ENCODE measurements around the gene ELN.

Gene ELN

DNA sequence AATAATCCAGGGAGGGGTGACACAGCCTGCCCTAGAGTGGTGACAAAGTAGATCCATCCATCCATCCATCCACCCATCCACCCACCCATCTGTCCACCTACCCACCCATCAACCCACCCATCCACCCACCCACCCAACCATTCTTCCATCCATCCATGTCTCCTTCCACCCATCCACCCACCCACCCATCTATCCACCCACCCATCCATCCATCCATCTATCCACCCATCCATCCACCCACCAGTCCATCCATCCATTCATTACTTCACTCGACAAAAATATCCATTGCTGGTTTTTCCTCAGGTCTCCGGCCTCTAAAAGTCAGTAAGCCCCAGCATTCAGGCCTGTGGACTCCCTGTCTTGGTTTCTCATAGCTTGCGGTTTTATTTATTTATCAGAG lies 43.1 kb downstream of the ELN start:
- no peak for DNase-seq (ENCODE audit: low spot score)
- TF ChIP-seq, protein P1, sequence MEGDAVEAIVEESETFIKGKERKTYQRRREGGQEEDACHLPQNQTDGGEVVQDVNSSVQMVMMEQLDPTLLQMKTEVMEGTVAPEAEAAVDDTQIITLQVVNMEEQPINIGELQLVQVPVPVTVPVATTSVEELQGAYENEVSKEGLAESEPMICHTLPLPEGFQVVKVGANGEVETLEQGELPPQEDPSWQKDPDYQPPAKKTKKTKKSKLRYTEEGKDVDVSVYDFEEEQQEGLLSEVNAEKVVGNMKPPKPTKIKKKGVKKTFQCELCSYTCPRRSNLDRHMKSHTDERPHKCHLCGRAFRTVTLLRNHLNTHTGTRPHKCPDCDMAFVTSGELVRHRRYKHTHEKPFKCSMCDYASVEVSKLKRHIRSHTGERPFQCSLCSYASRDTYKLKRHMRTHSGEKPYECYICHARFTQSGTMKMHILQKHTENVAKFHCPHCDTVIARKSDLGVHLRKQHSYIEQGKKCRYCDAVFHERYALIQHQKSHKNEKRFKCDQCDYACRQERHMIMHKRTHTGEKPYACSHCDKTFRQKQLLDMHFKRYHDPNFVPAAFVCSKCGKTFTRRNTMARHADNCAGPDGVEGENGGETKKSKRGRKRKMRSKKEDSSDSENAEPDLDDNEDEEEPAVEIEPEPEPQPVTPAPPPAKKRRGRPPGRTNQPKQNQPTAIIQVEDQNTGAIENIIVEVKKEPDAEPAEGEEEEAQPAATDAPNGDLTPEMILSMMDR (IDR thresholded peaks at IDR 0.05; ENCODE audit: extremely low read depth, insufficient read depth, missing control alignments), result no peak
- in situ Hi-C loops (cut with MboI; ENCODE audit: low pct_unique_long_range_greater_than_20kb, low sequenced_read_pairs, unreplicated experiment), result no loop called here

DNA sequence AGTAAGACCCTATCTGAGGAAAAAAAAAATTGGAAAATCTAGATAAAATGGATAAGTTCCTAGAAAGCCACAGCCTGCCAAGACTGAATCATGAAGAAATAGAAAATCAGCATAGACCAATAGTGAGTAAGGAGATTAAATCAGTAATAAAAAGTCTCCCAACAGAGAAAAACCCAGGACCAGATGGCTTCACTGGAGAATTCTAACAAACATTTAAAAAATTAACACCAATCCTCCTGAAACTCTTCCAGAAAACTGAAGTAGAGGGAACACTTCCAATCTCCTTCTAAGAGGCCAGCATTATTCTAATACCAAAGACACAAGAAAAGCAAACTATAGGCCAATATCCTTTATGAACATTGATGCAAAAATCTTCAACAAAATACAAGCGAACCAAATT lies 46.8 kb downstream of the ELN start:
- TF ChIP-seq, protein P1 (IDR thresholded peaks at IDR 0.05; ENCODE audit: extremely low read depth, insufficient read depth, missing control alignments), result no peak
- in situ Hi-C loops (cut with MboI; ENCODE audit: low pct_unique_long_range_greater_than_20kb, low sequenced_read_pairs, unreplicated experiment), result loop anchor here (25.0 kb wide), 1 partner anchor 113 kb away; no protein-coding TSS in a partner anchor
- no peak for DNase-seq (ENCODE audit: low spot score)

DNA sequence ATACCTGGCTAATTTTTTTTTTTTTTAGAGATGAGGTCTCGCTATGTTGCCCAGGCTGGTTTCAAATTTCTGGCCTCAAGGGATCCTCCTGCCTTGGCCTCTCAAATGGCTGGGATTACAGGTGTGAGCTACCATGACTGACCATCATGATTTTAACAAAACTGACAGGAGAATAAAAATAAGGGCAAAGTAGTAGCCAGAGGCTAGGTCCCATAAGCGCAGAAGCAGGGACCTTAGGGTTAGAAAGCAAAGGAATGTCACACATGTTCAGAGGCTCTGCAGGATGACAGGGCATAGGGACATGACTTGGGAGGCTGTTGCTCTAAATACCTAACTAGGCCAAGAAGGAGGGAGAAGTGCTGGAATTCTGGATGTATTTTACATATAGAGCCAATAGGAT lies 50.5 kb downstream of the ELN start:
- TF ChIP-seq, protein P1 (IDR thresholded peaks at IDR 0.05; ENCODE audit: extremely low read depth, insufficient read depth, missing control alignments), result no peak
- no peak for DNase-seq (ENCODE audit: low spot score)
- in situ Hi-C loops (cut with MboI; ENCODE audit: low pct_unique_long_range_greater_than_20kb, low sequenced_read_pairs, unreplicated experiment), result loop anchor here (25.0 kb wide), 1 partner anchor 109 kb away; no protein-coding TSS in a partner anchor

DNA sequence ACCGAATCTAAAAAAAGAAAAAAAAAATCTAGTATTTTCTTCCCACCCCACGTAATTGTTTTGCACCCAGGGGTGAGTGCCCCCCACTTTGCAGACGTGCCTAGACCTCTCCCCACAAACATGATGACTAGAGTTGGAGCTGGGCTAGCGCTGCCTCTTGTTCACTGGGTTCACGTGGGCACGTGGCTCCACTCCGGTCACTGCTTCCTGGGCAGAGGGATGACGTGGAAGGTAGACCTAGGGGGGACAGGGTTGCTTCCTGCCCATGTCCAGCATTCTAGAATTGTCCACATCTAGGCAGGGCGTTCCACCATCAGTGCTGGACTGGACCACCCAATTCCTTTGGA lies 54.8 kb downstream of the ELN start:
- in situ Hi-C loops (cut with MboI; ENCODE audit: low pct_unique_long_range_greater_than_20kb, low sequenced_read_pairs, unreplicated experiment), result loop anchor here (25.0 kb wide), 1 partner anchor 105 kb away; no protein-coding TSS in a partner anchor
- TF ChIP-seq, protein P1 (IDR thresholded peaks at IDR 0.05; ENCODE audit: extremely low read depth, insufficient read depth, missing control alignments), result no peak
- no peak for DNase-seq (ENCODE audit: low spot score)

DNA sequence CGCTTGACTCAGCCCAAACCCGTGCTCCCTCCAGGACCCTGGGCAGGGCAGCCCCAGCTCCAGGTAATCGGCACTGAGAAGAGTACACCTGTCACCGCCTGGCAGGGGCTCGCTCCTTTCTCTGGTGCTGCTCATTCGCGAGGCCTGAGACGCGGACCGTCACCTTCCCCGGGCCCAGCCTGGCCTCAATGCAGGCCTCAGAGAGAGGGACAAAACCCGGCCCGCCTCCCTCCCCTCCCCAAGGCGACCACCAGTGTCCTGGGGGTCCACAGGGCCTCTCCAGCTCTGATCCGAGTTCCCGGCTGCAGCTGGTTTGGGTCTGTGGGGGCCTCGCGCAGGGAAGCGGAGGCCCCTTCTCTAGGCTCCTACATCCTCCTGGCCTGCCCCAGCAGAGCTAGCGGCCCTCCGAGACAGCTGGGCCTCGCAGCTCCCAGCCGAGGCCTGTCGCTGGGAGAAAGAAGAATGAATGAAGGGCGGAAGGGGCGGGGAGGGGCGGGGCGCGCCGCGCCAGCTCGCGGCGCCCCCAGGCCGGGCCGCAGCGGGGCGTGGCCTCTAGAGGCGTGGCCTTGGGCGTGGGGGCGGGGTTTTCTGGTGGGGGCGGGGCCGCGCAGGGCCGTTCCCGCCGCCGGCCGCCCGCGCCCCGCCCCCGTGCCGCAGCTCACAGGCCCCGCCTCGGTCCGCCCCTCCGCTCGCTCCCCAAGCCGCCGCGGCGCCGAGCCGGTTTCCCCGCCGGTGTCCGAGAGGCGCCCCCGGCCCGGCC lies 55.3 kb downstream of the ELN start, which contains the start of gene LIMK1:
LIMK1 (plus strand) TSS at position 688 of the 760 bp plus-strand sequence. CDS start 187 bp downstream, outside the sequence.
- in situ Hi-C loops (cut with MboI; ENCODE audit: low pct_unique_long_range_greater_than_20kb, low sequenced_read_pairs, unreplicated experiment), result loop anchor here (25.0 kb wide), 1 partner anchor 104 kb away; no protein-coding TSS in a partner anchor
- peak; percentile 99 for DNase-seq (ENCODE audit: low spot score)
- TF ChIP-seq, protein P1 (IDR thresholded peaks at IDR 0.05; ENCODE audit: extremely low read depth, insufficient read depth, missing control alignments), result no peak

DNA sequence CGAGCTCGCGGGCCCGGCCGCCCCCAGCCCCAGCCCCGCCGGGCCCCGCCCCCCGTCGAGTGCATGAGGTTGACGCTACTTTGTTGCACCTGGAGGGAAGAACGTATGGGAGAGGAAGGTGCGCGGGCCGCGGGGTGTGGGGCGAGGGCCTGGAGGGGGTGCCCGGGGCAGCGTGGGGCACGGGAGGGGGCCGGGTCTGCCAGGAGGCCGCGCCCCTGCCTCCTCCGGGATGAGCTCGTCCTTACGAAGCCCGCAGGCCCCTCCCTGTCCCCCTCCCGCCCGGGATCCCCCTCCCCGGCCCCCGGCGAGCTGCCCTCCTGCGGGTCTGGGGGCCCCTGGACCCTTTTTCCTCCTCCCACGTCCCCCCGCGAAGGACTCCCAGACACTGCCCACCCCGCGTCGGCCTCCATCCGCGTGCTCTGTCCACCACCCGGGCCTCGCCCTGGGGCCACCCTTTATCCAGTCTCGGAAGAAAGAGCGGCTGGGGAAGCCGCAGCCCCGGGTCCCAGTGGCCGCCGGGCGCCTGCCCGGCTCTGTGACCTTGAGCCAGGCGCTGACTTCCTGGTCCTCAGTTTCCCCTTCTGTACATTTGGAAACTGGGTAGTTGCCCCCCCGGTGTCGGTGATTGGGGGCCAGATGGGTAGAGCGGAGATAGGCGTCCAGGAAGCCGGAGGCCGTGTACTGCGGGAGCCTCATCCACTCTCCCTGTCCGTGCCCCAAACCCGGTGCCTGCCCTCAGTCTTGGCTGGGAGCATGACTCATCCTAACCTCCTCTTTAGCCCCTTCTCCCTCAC lies 56.2 kb downstream of the ELN start:
- TF ChIP-seq, protein P1 (IDR thresholded peaks at IDR 0.05; ENCODE audit: extremely low read depth, insufficient read depth, missing control alignments), result no peak
- in situ Hi-C loops (cut with MboI; ENCODE audit: low pct_unique_long_range_greater_than_20kb, low sequenced_read_pairs, unreplicated experiment), result loop anchor here (25.0 kb wide), 1 partner anchor 103 kb away; no protein-coding TSS in a partner anchor
- no peak for DNase-seq (ENCODE audit: low spot score)

Data from GM13977 (cell line).